C4-2B (cell line): ENCODE results near the gene L1CAM.

Source experiments
- CTCF ChIP-seq: fragments of 450-650 bp; conservative IDR thresholded peaks from 2 replicates; pipeline ENCODE4 v1.5.1; 2017; ENCODE audit warnings: mild to moderate bottlenecking
- ZFX ChIP-seq: fragments of 450-650 bp; IDR thresholded peaks from 2 replicates; pipeline ENCODE4 v1.6.1; 2017

- TF ChIP-seq CTCF = no peak
- TF ChIP-seq ZFX = no peak
Observed at GRCh38 chrX:153885208-153885787, 675 bp downstream of the L1CAM start.
